ENCODE data around the gene OR2L13. TPM values are rescaled to one million over a fixed set of nuclear protein-coding genes. Genes with fewer than 3 reads are reported as not detected.

OR2L13 gene
- total and polyA plus RNA-seq, 2 of the 4 experiments (the other 2 are of a cell fraction): not detected

GRCh38 chr1:248114890-248115289 lies 19.9 kb downstream of the OR2L13 start:
- intact Hi-C loops (cut with micrococcal nuclease) (no loop called here), dilution Hi-C loops (cut with HindIII; ENCODE audit: low sequenced_read_pairs, unreplicated experiment) (no loop called here), in situ Hi-C loops (cut with MboI; ENCODE audit: low sequenced_read_pairs) (no loop called here)
- Histone ChIP-seq H3K9me3 (ENCODE audit: control insufficient read depth, insufficient read depth, low read length) (peaks cover 12% of the 10 kb centered on the region), H3K23ac (ENCODE audit: low read depth, low read length) (no peak overlapping the region), H3K4ac (ENCODE audit: low read depth, low read length) (no peak overlapping the region), H3K9me1 (ENCODE audit: insufficient read depth, low read length) (no peaks in the 10 kb centered on the region), H2AFZ (replicated peaks; ENCODE audit: low read length, poor library complexity) (no peak overlapping the region), H3K79me1 (ENCODE audit: low read depth in 1 of 2, low read length in 2 of 2) (no peaks in the 10 kb centered on the region), H2AK5ac (ENCODE audit: low read depth, low read length) (no peak overlapping the region), H4K91ac (ENCODE audit: insufficient read depth, low read depth, low read length) (no peak overlapping the region), H3K4me1 (ENCODE audit: control insufficient read depth, insufficient read depth, low read length) (no peaks in the 10 kb centered on the region), H3K14ac (replicated peaks; ENCODE audit: low read depth, low read length) (no peak overlapping the region), H2BK15ac (ENCODE audit: low read depth, low read length) (no peak overlapping the region), H3K27me3 (ENCODE audit: control insufficient read depth, insufficient read depth, low read length) (no peaks in the 10 kb centered on the region), H4K5ac (ENCODE audit: low read depth, low read length) (no peak overlapping the region), H3K18ac (ENCODE audit: low read depth, low read length) (no peak overlapping the region), H3K56ac (ENCODE audit: extremely low read depth, insufficient read depth, low read length) (no peak overlapping the region), H3K4me2 (ENCODE audit: low read depth, low read length) (no peak overlapping the region), H2BK20ac (ENCODE audit: low read depth, low read length) (no peak overlapping the region), H3K27ac (ENCODE audit: insufficient read depth, low read length) (no peak overlapping the region), H3K36me3 (ENCODE audit: control insufficient read depth, insufficient read depth, low read length) (no peaks in the 10 kb centered on the region), H4K20me1 (ENCODE audit: insufficient read depth, low read length) (no peaks in the 10 kb centered on the region), H2BK120ac (ENCODE audit: low read depth, low read length) (no peak overlapping the region), H2BK5ac (ENCODE audit: low read depth, low read length, poor library complexity, severe bottlenecking) (no peak overlapping the region), H3K4me3 (ENCODE audit: insufficient read depth, low read depth, low read length) (no peak overlapping the region), H3K9ac (ENCODE audit: low read depth, low read length) (no peak overlapping the region), H2AK9ac (replicated peaks; ENCODE audit: low read depth, low read length, poor library complexity) (no peak overlapping the region), H4K8ac (ENCODE audit: low read depth in 2 of 2, low read length in 2 of 2) (no peak overlapping the region)
- CTCF ChIA-PET: no interaction called here
- BruUV-seq (replicated peaks): no TSS peak
- DNase-seq (no peak), ATAC-seq (ENCODE audit: low read depth) (no peak)
- no CpG with 5 or more reads among the region's 7 CpGs for WGBS, 2 experiments (ENCODE audit: extremely low coverage in 2 of 2, insufficient read length in 1 of 2)
- TF ChIP-seq RCOR1 (IDR thresholded peaks at IDR 0.05; ENCODE audit: insufficient replicate concordance, low read length) (no peak), MAZ (IDR thresholded peaks at IDR 0.05; ENCODE audit: borderline replicate concordance, low read depth, low read length) (no peak), MXI1 (IDR thresholded peaks at IDR 0.05; ENCODE audit: borderline replicate concordance, low read depth, low read length) (no peak), CEBPB (IDR thresholded peaks at IDR 0.05; ENCODE audit: low read depth, low read length) (no peak), CHD1 (IDR thresholded peaks at IDR 0.05; ENCODE audit: low read depth, low read length) (no peak), RFX5 (IDR thresholded peaks at IDR 0.05; ENCODE audit: low read depth, low read length) (no peak), MAFK (IDR thresholded peaks at IDR 0.05; ENCODE audit: low read depth, low read length) (no peak), USF2 (IDR thresholded peaks at IDR 0.05; ENCODE audit: low read depth, low read length) (no peak), NFE2L2 (IDR thresholded peaks at IDR 0.05; ENCODE audit: low read depth, low read length) (no peak), POLR2A (IDR thresholded peaks at IDR 0.05; ENCODE audit: low read depth, low read length) (no peak), BHLHE40 (IDR thresholded peaks at IDR 0.05; ENCODE audit: low read depth, low read length) (no peak), SMC3 (IDR thresholded peaks at IDR 0.05; ENCODE audit: low read depth, low read length) (no peak), CTCF (conservative IDR thresholded peaks at IDR 0.05; ENCODE audit: low read depth, low read length) (no peak)
- TF ChIP-seq, protein P1, sequence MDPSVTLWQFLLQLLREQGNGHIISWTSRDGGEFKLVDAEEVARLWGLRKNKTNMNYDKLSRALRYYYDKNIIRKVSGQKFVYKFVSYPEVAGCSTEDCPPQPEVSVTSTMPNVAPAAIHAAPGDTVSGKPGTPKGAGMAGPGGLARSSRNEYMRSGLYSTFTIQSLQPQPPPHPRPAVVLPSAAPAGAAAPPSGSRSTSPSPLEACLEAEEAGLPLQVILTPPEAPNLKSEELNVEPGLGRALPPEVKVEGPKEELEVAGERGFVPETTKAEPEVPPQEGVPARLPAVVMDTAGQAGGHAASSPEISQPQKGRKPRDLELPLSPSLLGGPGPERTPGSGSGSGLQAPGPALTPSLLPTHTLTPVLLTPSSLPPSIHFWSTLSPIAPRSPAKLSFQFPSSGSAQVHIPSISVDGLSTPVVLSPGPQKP (IDR thresholded peaks at IDR 0.05; ENCODE audit: borderline replicate concordance, low read depth, low read length): no peak
- POLR2A ChIA-PET (ENCODE audit: unreplicated experiment): no interaction called here

Data from IMR-90 (cell line).